ENCODE measurements around the gene ATL3. TPM values are rescaled to one million over a fixed set of nuclear protein-coding genes. Genes with fewer than 3 reads are reported as not detected.
A peak's percentile ranks its signal among the peaks of the same experiment; 100 is the strongest.

Gene ATL3
- total RNA-seq, 1 experiment from 2014 or later: 79.0 TPM

- ChIA-PET CTCF (interaction anchor here (0.7 kb wide), 1 partner anchor 63 kb away, joined by 3 read pairs; no protein-coding TSS in a partner anchor), POLR2A (no interaction called here)
- TF ChIP-seq CTCF (IDR thresholded peaks at IDR 0.05) (no peak), REST (IDR thresholded peaks at IDR 0.05; ENCODE audit: insufficient read depth in 1 of 2, low read depth in 2 of 2, low read length in 1 of 2) (no peak), SIN3A (IDR thresholded peaks at IDR 0.05; ENCODE audit: borderline replicate concordance, insufficient read depth, low read depth, low read length) (no peak), TCF7L2 (IDR thresholded peaks at IDR 0.05; ENCODE audit: low read depth, low read length) (no peak), POLR2AphosphoS5 (IDR thresholded peaks at IDR 0.05; ENCODE audit: low read depth, low read length) (no peak)
- no peak for DNase-seq (ENCODE audit: low read depth, low spot score)
- Histone ChIP-seq H3K4me3 (ENCODE audit: low read depth in 2 of 2, low read length in 2 of 2) (peak overlapping the region in 1 of 2 experiments; percentile 88; a peak in 2 of 4 replicates), H3K27me3 (ENCODE audit: control insufficient read depth, insufficient read depth, low read length) (no peaks in the 10 kb centered on the region), H3K9me3 (ENCODE audit: control insufficient read depth, insufficient read depth, low read depth, low read length) (no peaks in the 10 kb centered on the region), H3K27ac (ENCODE audit: low read length) (peak overlapping the region; percentile 79), H3K36me3 (ENCODE audit: control insufficient read depth, insufficient read depth, low read length) (no peaks in the 10 kb centered on the region), H3K4me1 (ENCODE audit: control insufficient read depth, insufficient read depth, low read length) (peaks cover 16% of the 10 kb centered on the region)
- in situ Hi-C loops (cut with HindIII; ENCODE audit: low pct_unique_long_range_greater_than_20kb, low sequenced_read_pairs): no loop called here
- intact Hi-C loops (cut with micrococcal nuclease; ENCODE audit: unreplicated experiment): no loop called here
- BruUV-seq (replicated peaks): no TSS peak
- ATAC-seq: no peak
Measured at GRCh38 chr11:63672156-63672463, 934 bp upstream of the ATL3 start.

- peak overlapping the region; percentile 72 to 88 for H3K4me3 ChIP-seq (ENCODE audit: low read depth in 2 of 2, low read length in 2 of 2)
- in situ Hi-C loops (cut with HindIII; ENCODE audit: low pct_unique_long_range_greater_than_20kb, low sequenced_read_pairs) (no loop called here), intact Hi-C loops (cut with micrococcal nuclease; ENCODE audit: unreplicated experiment) (no loop called here)
- H3K27ac ChIP-seq (ENCODE audit: low read length): peak overlapping the region; percentile 97
- H3K27me3 ChIP-seq (ENCODE audit: control insufficient read depth, insufficient read depth, low read length): no peaks in the 10 kb centered on the region
- no TSS peak for BruUV-seq (replicated peaks)
- ATAC-seq (peak; percentile 69), DNase-seq (ENCODE audit: low read depth, low spot score) (no peak)
- H3K4me1 ChIP-seq (ENCODE audit: control insufficient read depth, insufficient read depth, low read length): peaks cover 16% of the 10 kb centered on the region
- peak; percentile 86 for TF ChIP-seq CTCF (IDR thresholded peaks at IDR 0.05)
- TF ChIP-seq SIN3A (IDR thresholded peaks at IDR 0.05; ENCODE audit: borderline replicate concordance, insufficient read depth, low read depth, low read length): 0 out of 2 replicates have a peak, but pooled peaks have one; percentile 23
- no peak for TF ChIP-seq TCF7L2 (IDR thresholded peaks at IDR 0.05; ENCODE audit: low read depth, low read length)
- ChIA-PET CTCF (interaction anchor here (0.9 to 1.6 kb wide), 2 partner anchors 12 to 68 kb away, joined by 3 to 6 read pairs; no protein-coding TSS in a partner anchor), POLR2A (no interaction called here)
- no peaks in the 10 kb centered on the region for H3K9me3 ChIP-seq (ENCODE audit: control insufficient read depth, insufficient read depth, low read depth, low read length)
- no peaks in the 10 kb centered on the region for H3K36me3 ChIP-seq (ENCODE audit: control insufficient read depth, insufficient read depth, low read length)
Measured at GRCh38 chr11:63670433-63671321, 499 bp downstream of the ATL3 start.
